ENCODE measurements around the gene C1QTNF2.
"Not testable (repeated sequence)": the region's sequence is repeated elsewhere in the genome, so short reads cannot be mapped to it uniquely, and the experiment has no call there.

C1QTNF2 gene

GRCh38 chr5:160349249-160349934 is 21.0 kb downstream of the C1QTNF2 start:
- H3K27me3 ChIP-seq (ENCODE audit: insufficient read depth, poor library complexity, severe bottlenecking): no peaks in the 10 kb centered on the region
- TF ChIP-seq CTCF (IDR thresholded peaks at IDR 0.05; ENCODE audit: poor library complexity, severe bottlenecking): no peak
- DNase-seq (ENCODE audit: low spot score) (no peak), ATAC-seq (ENCODE audit: low read depth) (no peak)
- H3K27ac ChIP-seq (ENCODE audit: poor library complexity, severe bottlenecking): no peak overlapping the region
- no peaks in the 10 kb centered on the region for H3K9me3 ChIP-seq (ENCODE audit: severe bottlenecking)
- no peaks in the 10 kb centered on the region for H3K4me1 ChIP-seq (ENCODE audit: insufficient read depth, poor library complexity, severe bottlenecking)
- no peak overlapping the region for H3K4me3 ChIP-seq (ENCODE audit: severe bottlenecking)
- H3K36me3 ChIP-seq (ENCODE audit: low read depth): no peaks in the 10 kb centered on the region

- H3K4me1 ChIP-seq (ENCODE audit: insufficient read depth, poor library complexity, severe bottlenecking): no peaks in the 10 kb centered on the region
- H3K9me3 ChIP-seq (ENCODE audit: severe bottlenecking): no peaks in the 10 kb centered on the region
- H3K36me3 ChIP-seq (ENCODE audit: low read depth): no peaks in the 10 kb centered on the region
- DNase-seq (ENCODE audit: low spot score) (no peak), ATAC-seq (ENCODE audit: low read depth) (no peak)
- no peaks in the 10 kb centered on the region for H3K27me3 ChIP-seq (ENCODE audit: insufficient read depth, poor library complexity, severe bottlenecking)
- no peak for TF ChIP-seq CTCF (IDR thresholded peaks at IDR 0.05; ENCODE audit: poor library complexity, severe bottlenecking)
- H3K27ac ChIP-seq (ENCODE audit: poor library complexity, severe bottlenecking): no peak overlapping the region
- no peak overlapping the region for H3K4me3 ChIP-seq (ENCODE audit: severe bottlenecking)
Measured at GRCh38 chr5:160348080-160348479, 22.3 kb downstream of the C1QTNF2 start.

DNA sequence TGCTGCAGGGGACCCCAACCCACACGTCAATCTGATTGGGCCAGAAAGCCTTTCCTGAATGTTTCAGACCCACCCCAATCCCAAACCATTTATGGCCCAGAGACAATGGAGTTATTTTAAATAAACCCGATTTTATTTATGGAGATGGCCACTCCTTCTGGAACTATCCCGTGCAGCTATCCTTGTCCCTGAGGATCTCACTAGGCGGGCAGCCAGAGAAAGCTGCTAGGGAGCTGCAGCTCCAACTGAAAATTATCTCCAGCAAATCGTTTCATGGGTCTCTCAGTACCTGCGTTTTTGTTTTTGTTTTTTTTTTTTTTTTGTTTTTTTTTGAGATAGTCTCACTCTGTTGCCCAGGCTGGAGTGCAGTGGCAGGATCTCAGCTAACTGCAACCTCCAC is 23.0 kb downstream of the C1QTNF2 start:
- DNase-seq (ENCODE audit: low spot score): no peak
- Histone ChIP-seq H3K4me3 (ENCODE audit: severe bottlenecking) (no peak overlapping the region), H3K27me3 (ENCODE audit: insufficient read depth, poor library complexity, severe bottlenecking) (no peaks in the 10 kb centered on the region), H3K36me3 (ENCODE audit: low read depth) (no peaks in the 10 kb centered on the region), H3K27ac (ENCODE audit: poor library complexity, severe bottlenecking) (no peak overlapping the region), H3K4me1 (ENCODE audit: insufficient read depth, poor library complexity, severe bottlenecking) (peaks cover 2% of the 10 kb centered on the region), H3K9me3 (ENCODE audit: severe bottlenecking) (no peaks in the 10 kb centered on the region)
- no peak for ATAC-seq (ENCODE audit: low read depth)
- no peak for TF ChIP-seq CTCF (IDR thresholded peaks at IDR 0.05; ENCODE audit: poor library complexity, severe bottlenecking)

DNA sequence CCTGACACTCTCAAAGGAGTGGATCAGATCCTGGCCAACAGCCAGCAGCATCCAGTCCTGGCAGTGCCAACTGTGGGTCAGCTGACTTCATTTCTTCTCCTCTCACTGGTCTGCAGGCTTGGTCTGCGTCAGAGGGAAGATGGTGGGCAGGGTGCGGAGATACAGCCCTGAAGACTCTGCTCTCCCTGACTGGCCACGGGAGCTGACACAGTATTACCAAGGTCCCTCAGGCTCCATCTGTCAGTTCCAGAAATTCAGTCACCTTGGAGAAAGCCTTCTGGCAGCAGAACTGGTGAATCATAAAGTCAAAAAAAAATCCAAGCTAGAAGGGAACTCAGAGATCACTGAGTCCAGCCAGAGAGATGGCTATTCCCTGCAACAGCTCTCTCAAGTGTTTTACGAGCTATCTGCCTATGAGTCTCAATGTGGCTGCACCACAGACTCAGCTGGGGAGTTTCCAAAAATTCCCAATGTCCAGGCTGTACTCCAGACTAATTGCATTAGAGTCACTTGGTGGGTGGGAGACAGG is 27.9 kb downstream of the C1QTNF2 start:
- no peak for TF ChIP-seq CTCF (IDR thresholded peaks at IDR 0.05; ENCODE audit: poor library complexity, severe bottlenecking)
- Histone ChIP-seq H3K27me3 (ENCODE audit: insufficient read depth, poor library complexity, severe bottlenecking) (no peaks in the 10 kb centered on the region), H3K4me3 (ENCODE audit: severe bottlenecking) (no peak overlapping the region), H3K9me3 (ENCODE audit: severe bottlenecking) (no peaks in the 10 kb centered on the region), H3K27ac (ENCODE audit: poor library complexity, severe bottlenecking) (no peak overlapping the region), H3K4me1 (ENCODE audit: insufficient read depth, poor library complexity, severe bottlenecking) (peaks cover 5% of the 10 kb centered on the region), H3K36me3 (ENCODE audit: low read depth) (no peaks in the 10 kb centered on the region)
- DNase-seq (ENCODE audit: low spot score) (no peak), ATAC-seq (ENCODE audit: low read depth) (peak; percentile 49)

DNA sequence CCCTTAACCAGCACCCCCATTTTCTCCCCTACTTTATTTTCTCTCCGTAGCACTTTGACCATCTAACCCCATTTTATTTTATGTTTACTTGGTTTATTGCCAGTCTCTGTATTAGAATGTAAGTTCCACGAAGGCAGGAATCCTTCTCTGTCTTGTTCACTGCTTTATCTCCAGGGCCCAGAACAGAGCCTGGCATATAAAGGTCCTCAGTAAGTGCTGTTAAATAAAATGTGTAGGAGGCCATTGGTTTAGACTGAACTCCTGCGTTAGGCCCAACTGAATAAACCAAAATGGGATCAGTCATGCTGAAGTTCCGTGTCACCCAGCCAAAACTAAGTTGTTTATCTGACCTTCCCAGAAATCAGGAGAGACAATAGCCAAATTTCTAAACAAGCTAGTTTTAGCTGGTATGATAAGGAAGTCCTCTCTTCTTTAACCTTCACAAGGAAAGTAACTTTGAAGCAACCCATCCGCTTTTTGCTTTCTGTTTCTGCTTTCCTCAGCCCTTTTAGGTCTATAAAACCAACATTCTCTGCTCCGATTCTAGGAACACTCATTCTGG is 29.0 kb downstream of the C1QTNF2 start:
- no peak for DNase-seq (ENCODE audit: low spot score)
- ATAC-seq (ENCODE audit: low read depth): no peak
- Histone ChIP-seq H3K27ac (ENCODE audit: poor library complexity, severe bottlenecking) (no peak overlapping the region), H3K36me3 (ENCODE audit: low read depth) (no peaks in the 10 kb centered on the region), H3K27me3 (ENCODE audit: insufficient read depth, poor library complexity, severe bottlenecking) (no peaks in the 10 kb centered on the region), H3K9me3 (ENCODE audit: severe bottlenecking) (no peaks in the 10 kb centered on the region), H3K4me1 (ENCODE audit: insufficient read depth, poor library complexity, severe bottlenecking) (peaks cover 5% of the 10 kb centered on the region), H3K4me3 (ENCODE audit: severe bottlenecking) (no peak overlapping the region)
- no peak for TF ChIP-seq CTCF (IDR thresholded peaks at IDR 0.05; ENCODE audit: poor library complexity, severe bottlenecking)

GRCh38 chr5:160340513-160340912 is 29.9 kb downstream of the C1QTNF2 start:
- not testable (repeated sequence) for H3K9me3 ChIP-seq (ENCODE audit: severe bottlenecking); ATAC-seq (ENCODE audit: low read depth); H3K27ac ChIP-seq (ENCODE audit: poor library complexity, severe bottlenecking); H3K36me3 ChIP-seq (ENCODE audit: low read depth); H3K27me3 ChIP-seq (ENCODE audit: insufficient read depth, poor library complexity, severe bottlenecking); H3K4me1 ChIP-seq (ENCODE audit: insufficient read depth, poor library complexity, severe bottlenecking); DNase-seq (ENCODE audit: low spot score); H3K4me3 ChIP-seq (ENCODE audit: severe bottlenecking)

Measured in RWPE2 (cell line).